ENCODE measurements around the gene TRIP13. TPM values are rescaled to one million over a fixed set of nuclear protein-coding genes. Genes with fewer than 3 reads are reported as not detected.

The TRIP13 gene
- polyA plus RNA-seq, 1 donor from 2014 or later: 2.1 TPM

- no peak for TF ChIP-seq EZH2 (IDR thresholded peaks at IDR 0.05; ENCODE audit: borderline replicate concordance, insufficient read depth, low read length, poor library complexity, severe bottlenecking)
- no peak for TF ChIP-seq RAD21 (conservative IDR thresholded peaks at IDR 0.05)
- TF ChIP-seq MXI1 (conservative IDR thresholded peaks at IDR 0.05; ENCODE audit: poor library complexity, severe bottlenecking): no peak
- TF ChIP-seq CTCF (IDR thresholded peaks at IDR 0.05; ENCODE audit: poor library complexity, severe bottlenecking): no peak
- TF ChIP-seq EP300 (conservative IDR thresholded peaks at IDR 0.05; ENCODE audit: poor library complexity, severe bottlenecking): no peak
- no peak for TF ChIP-seq SMC3 (conservative IDR thresholded peaks at IDR 0.05; ENCODE audit: poor library complexity)
- TF ChIP-seq REST (IDR thresholded peaks at IDR 0.05; ENCODE audit: borderline replicate concordance): no peak
- TF ChIP-seq POLR2AphosphoS5 (IDR thresholded peaks at IDR 0.05): no peak
- TF ChIP-seq TAF1 (IDR thresholded peaks at IDR 0.05; ENCODE audit: low read depth): no peak
- Histone ChIP-seq H4K20me1 (ENCODE audit: insufficient read depth) (no peaks in the 10 kb centered on the region), H2AFZ (ENCODE audit: low read depth, low read length) (no peak overlapping the region), H3K9ac (ENCODE audit: low read length) (no peak overlapping the region), H3K27me3 (ENCODE audit: insufficient read depth, low read depth, low read length) (no peaks in the 10 kb centered on the region), H3K9me2 (ENCODE audit: insufficient read depth, low read length) (no peaks in the 10 kb centered on the region), H3K79me2 (replicated peaks; ENCODE audit: insufficient read depth, low read length) (no peaks in the 10 kb centered on the region), H3K4me3 (ENCODE audit: low read length) (no peak overlapping the region), H3F3A (ENCODE audit: insufficient read depth, low read length, poor library complexity, severe bottlenecking) (no peaks in the 10 kb centered on the region), H3K36me3 (ENCODE audit: insufficient read depth, low read length) (no peaks in the 10 kb centered on the region), H3K4me2 (ENCODE audit: low read length) (no peak overlapping the region), H3K27ac (ENCODE audit: low read length) (no peak overlapping the region), H3K9me3 (ENCODE audit: low read length) (no peaks in the 10 kb centered on the region)
Observed at GRCh38 chr5:865168-865521, 27.5 kb upstream of the TRIP13 start.

- no peak for TF ChIP-seq SMC3 (conservative IDR thresholded peaks at IDR 0.05; ENCODE audit: poor library complexity)
- no peak for TF ChIP-seq CTCF (IDR thresholded peaks at IDR 0.05; ENCODE audit: poor library complexity, severe bottlenecking)
- Histone ChIP-seq H3F3A (ENCODE audit: insufficient read depth, low read length, poor library complexity, severe bottlenecking) (no peaks in the 10 kb centered on the region), H3K4me2 (ENCODE audit: low read length) (no peak overlapping the region), H3K9ac (ENCODE audit: low read length) (no peak overlapping the region), H3K27me3 (ENCODE audit: insufficient read depth, low read depth, low read length) (no peaks in the 10 kb centered on the region), H3K9me3 (ENCODE audit: low read length) (no peaks in the 10 kb centered on the region), H3K27ac (ENCODE audit: low read length) (no peak overlapping the region), H3K9me2 (ENCODE audit: insufficient read depth, low read length) (no peaks in the 10 kb centered on the region), H3K36me3 (ENCODE audit: insufficient read depth, low read length) (no peaks in the 10 kb centered on the region), H4K20me1 (ENCODE audit: insufficient read depth) (no peaks in the 10 kb centered on the region), H2AFZ (ENCODE audit: low read depth, low read length) (no peak overlapping the region), H3K4me3 (ENCODE audit: low read length) (no peak overlapping the region), H3K79me2 (replicated peaks; ENCODE audit: insufficient read depth, low read length) (no peaks in the 10 kb centered on the region)
Observed at GRCh38 chr5:865771-866170, 26.9 kb upstream of the TRIP13 start.
